CD14-positive monocyte (primary cell): ENCODE measurements around the gene COL13A1. TPM values are rescaled to one million over a fixed set of nuclear protein-coding genes. Genes with fewer than 3 reads are reported as not detected.

ENCODE experiments used
- DNase-seq, 3 donors: peaks; one replicate each; pipeline ENCODE4 v3.0.0-alpha.2; 2011 to 2022
- H2AFZ ChIP-seq: 2 replicates; pipeline ENCODE4 v1.6.0; 2012; ENCODE audit warnings: mild to moderate bottlenecking, low read depth, low read length, inconsistent platforms; ENCODE audit not compliant: insufficient read depth, poor library complexity, severe bottlenecking
- H3K27ac ChIP-seq, 2 donors: 1 replicate in 1 of 2; 2 replicates in 1 of 2; pipeline ENCODE4 v1.5.1; 2012 to 2013; ENCODE audit warnings: low read length in 2 of 2, control low read depth in 1 of 2, inconsistent platforms in 1 of 2, low read depth in 1 of 2, mild to moderate bottlenecking in 1 of 2
- H3K27me3 ChIP-seq, 2 donors: one replicate each; pipeline versions ENCODE4 v1.6.0 to v1.6.1; 2011 to 2013; ENCODE audit warnings: low read length in 2 of 2; ENCODE audit not compliant: control insufficient read depth in 2 of 2, insufficient read depth in 2 of 2
- H3K36me3 ChIP-seq, 2 donors: replicated peaks in 1 of 2; 1 replicate in 1 of 2; 2 replicates in 1 of 2; pipeline versions ENCODE4 v1.5.1 to v1.6.1; 2012 to 2013; ENCODE audit warnings: low read length in 2 of 2, control low read depth in 1 of 2, inconsistent platforms in 1 of 2, mild to moderate bottlenecking in 1 of 2; ENCODE audit not compliant: insufficient read depth in 2 of 2, control insufficient read depth in 1 of 2
- H3K4me1 ChIP-seq, 2 donors: 1 replicate in 1 of 2; 2 replicates in 1 of 2; pipeline versions ENCODE4 v1.5.1 to v1.6.1; 2012 to 2013; ENCODE audit warnings: low read length in 2 of 2, control low read depth in 1 of 2, inconsistent platforms in 1 of 2, mild to moderate bottlenecking in 1 of 2, moderate library complexity in 1 of 2; ENCODE audit not compliant: insufficient read depth in 2 of 2, control insufficient read depth in 1 of 2
- H3K4me2 ChIP-seq: replicated peaks from 2 replicates; pipeline ENCODE3; 2012; ENCODE audit warnings: low read length, moderate library complexity, mild to moderate bottlenecking; ENCODE audit not compliant: poor library complexity, severe bottlenecking; ENCODE audit errors: extremely low read depth
- H3K4me3 ChIP-seq, 3 experiments: fragments of 200-600 bp in 1 of 3; sonication (generic) in 1 of 3; replicated peaks in 1 of 3; 1 replicate in 2 of 3; 2 replicates in 1 of 3; pipeline ENCODE4 v1.5.1; 2011 to 2013; ENCODE audit warnings: low read length in 3 of 3, mild to moderate bottlenecking in 3 of 3, control low read depth in 2 of 3, low read depth in 2 of 3, inconsistent platforms in 1 of 3, moderate library complexity in 1 of 3
- H3K79me2 ChIP-seq: 2 replicates; pipeline ENCODE4 v1.6.0; 2012; ENCODE audit warnings: mild to moderate bottlenecking, control low read depth, inconsistent platforms, low read length, moderate library complexity; ENCODE audit not compliant: insufficient read depth
- H3K9ac ChIP-seq: 2 replicates; pipeline ENCODE4 v1.6.0; 2017; ENCODE audit warnings: low read length, mild to moderate bottlenecking; ENCODE audit not compliant: insufficient read depth, poor library complexity, severe bottlenecking
- H3K9me3 ChIP-seq, 2 donors: replicated peaks in 1 of 2; 1 replicate in 1 of 2; 2 replicates in 1 of 2; pipeline versions ENCODE4 v1.5.1 to v1.6.1; 2012 to 2013; ENCODE audit warnings: low read length in 2 of 2, control low read depth in 1 of 2; ENCODE audit not compliant: control insufficient read depth in 1 of 2, insufficient read depth in 1 of 2
- H4K20me1 ChIP-seq: 2 replicates; pipeline ENCODE4 v1.6.0; 2012; ENCODE audit warnings: mild to moderate bottlenecking, low read length, control low read depth, moderate library complexity; ENCODE audit not compliant: insufficient read depth
- H3K27ac Mint-ChIP-seq, 7 donors: one replicate each; pipeline ENCODE4 v1.8.0; 2020; ENCODE audit warnings: mild to moderate bottlenecking in 7 of 7, mixed read lengths in 7 of 7, moderate library complexity in 6 of 7, inconsistent platforms in 2 of 7
- H3K27me3 Mint-ChIP-seq, 3 donors: one replicate each; pipeline ENCODE4 v1.8.0; 2021 to 2022; ENCODE audit warnings: low read depth in 3 of 3, mild to moderate bottlenecking in 3 of 3, mixed read lengths in 3 of 3, moderate library complexity in 3 of 3, inconsistent platforms in 1 of 3
- H3K36me3 Mint-ChIP-seq, 2 donors: one replicate each; pipeline ENCODE4 v1.8.0; 2020; ENCODE audit warnings: mixed read lengths in 2 of 2, inconsistent platforms in 1 of 2, mild to moderate bottlenecking in 1 of 2
- H3K4me1 Mint-ChIP-seq: one replicate; pipeline ENCODE4 v1.8.0; 2020; ENCODE audit warnings: mild to moderate bottlenecking, mixed read lengths
- H3K4me3 Mint-ChIP-seq, 2 donors: one replicate each; pipeline ENCODE4 v1.8.0; 2020; ENCODE audit warnings: mild to moderate bottlenecking in 2 of 2, mixed read lengths in 2 of 2, moderate library complexity in 1 of 2
- H3K9me3 Mint-ChIP-seq, 7 donors: one replicate each; pipeline ENCODE4 v1.8.0; 2020 to 2022; ENCODE audit warnings: mixed read lengths in 7 of 7, mild to moderate bottlenecking in 6 of 7, moderate library complexity in 6 of 7, inconsistent platforms in 2 of 7
- WGBS: methylation state at CpG from one replicate; pipeline ENCODE4 v1.1.5; 2013; ENCODE audit warnings: missing lambda C conversion rate; ENCODE audit not compliant: insufficient coverage; 5-methylcytosine and 5-hydroxymethylcytosine counted together
- intact Hi-C, 2 donors: fragments of 100-400 bp; cut with micrococcal nuclease; formaldehyde crosslinking; loops; one replicate each; pipeline versions ENCODE4 v1.15.0 to v1.15.1; 2023
- polyA plus RNA-seq, 3 donors: library from polyadenylated mRNA; depleted of rRNA in 1 of 3; unstranded in 2 of 3; stranded (reverse) in 1 of 3; fragments of 300-500 nt in 2 of 3; fragments of >200 nt in 1 of 3; fragmentation: Illumina TruSeq in 2 of 3; gene quantifications; 1 replicate in 2 of 3; 2 replicates in 1 of 3; pipeline ENCODE4 v1.2.3, GENCODE V29; 2012 to 2021
- TF ChIP-seq, protein P1 (sequence below): fragments of 200-600 bp; IDR thresholded peaks from one replicate; pipeline ENCODE4 v1.8.0; 2022; ENCODE audit warnings: antibody characterized with exemption, mild to moderate bottlenecking

Gene COL13A1
- polyA plus RNA-seq, 3 donors, result not detected

DNA sequence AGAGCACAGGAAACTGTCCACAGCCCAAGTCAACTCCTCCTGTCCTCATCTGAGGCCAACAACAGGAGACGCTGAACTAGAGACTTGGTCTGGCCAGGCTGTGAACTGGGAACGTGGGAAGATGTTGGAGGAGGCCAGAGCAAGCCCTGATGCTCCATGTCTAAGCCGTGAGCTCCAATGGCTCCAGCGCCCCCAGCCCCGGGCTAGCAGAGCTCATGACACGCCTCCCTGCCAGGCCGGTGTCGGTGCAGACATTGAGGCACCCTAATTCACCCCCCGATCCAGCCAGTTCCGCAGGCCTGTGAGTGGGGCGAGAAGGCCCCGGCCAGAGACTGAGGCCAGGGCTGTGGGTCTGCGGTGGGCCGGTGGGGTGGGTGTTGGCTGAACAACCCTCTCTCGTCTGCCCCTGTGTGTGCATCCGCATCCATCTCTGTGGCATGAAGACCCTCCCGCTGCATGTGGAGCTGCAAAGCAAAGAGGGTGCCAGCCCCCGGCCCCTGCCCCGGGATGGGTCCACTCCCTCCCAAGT, 141.7 kb downstream of the COL13A1 start:
- Histone ChIP-seq H4K20me1 (no peaks in the 10 kb centered on the region), H3K4me1 (peaks cover 5 to 8% of the 10 kb centered on the region in 2 donors), H3K4me3 (no peak overlapping the region), H2AFZ (no peak overlapping the region), H3K27me3 (no peaks in the 10 kb centered on the region), H3K9ac (no peak overlapping the region), H3K36me3 (no peaks in the 10 kb centered on the region), H3K79me2 (no peaks in the 10 kb centered on the region), H3K9me3 (peaks cover 16 to 25% of the 10 kb centered on the region in 2 donors), H3K27ac (no peak overlapping the region), H3K4me2 (no peak overlapping the region)
- H3K4me3 Mint-ChIP-seq, result no peak overlapping the region
- peaks cover 0 to 4% (median 3%) of the 10 kb centered on the region in 3 donors for H3K27me3 Mint-ChIP-seq
- DNase-seq, result no peak
- 98% methylated on average over 16 of the region's 19 CpGs for WGBS
- peaks cover 0 to 3% of the 10 kb centered on the region in 2 donors for H3K36me3 Mint-ChIP-seq
- intact Hi-C loops, result no loop called here
- H3K4me1 Mint-ChIP-seq, result peaks cover 10% of the 10 kb centered on the region
- no peak overlapping the region for H3K27ac Mint-ChIP-seq
- H3K9me3 Mint-ChIP-seq, result peaks cover 13 to 34% (median 22%) of the 10 kb centered on the region in 7 donors
- TF ChIP-seq, protein P1, sequence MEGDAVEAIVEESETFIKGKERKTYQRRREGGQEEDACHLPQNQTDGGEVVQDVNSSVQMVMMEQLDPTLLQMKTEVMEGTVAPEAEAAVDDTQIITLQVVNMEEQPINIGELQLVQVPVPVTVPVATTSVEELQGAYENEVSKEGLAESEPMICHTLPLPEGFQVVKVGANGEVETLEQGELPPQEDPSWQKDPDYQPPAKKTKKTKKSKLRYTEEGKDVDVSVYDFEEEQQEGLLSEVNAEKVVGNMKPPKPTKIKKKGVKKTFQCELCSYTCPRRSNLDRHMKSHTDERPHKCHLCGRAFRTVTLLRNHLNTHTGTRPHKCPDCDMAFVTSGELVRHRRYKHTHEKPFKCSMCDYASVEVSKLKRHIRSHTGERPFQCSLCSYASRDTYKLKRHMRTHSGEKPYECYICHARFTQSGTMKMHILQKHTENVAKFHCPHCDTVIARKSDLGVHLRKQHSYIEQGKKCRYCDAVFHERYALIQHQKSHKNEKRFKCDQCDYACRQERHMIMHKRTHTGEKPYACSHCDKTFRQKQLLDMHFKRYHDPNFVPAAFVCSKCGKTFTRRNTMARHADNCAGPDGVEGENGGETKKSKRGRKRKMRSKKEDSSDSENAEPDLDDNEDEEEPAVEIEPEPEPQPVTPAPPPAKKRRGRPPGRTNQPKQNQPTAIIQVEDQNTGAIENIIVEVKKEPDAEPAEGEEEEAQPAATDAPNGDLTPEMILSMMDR, result no peak

DNA sequence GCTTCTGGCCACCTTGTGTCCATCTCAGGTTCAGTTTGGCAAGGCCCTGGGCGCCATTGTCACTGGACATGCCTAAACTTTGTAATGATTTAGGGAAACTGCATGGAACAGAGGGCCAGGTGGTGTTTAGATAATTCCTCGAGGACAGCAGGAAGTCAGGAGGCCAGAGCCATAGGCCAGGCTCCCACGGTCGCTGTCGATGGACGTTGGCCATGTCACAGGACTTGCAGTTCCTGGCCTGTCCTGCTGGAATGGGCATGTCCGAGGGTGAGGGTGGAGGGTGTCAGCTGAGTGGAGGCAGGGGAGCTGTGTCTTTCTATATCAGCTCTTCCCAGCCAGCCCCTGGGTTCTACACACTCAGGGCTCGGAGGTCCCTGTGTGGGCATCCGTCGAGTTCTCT, 143.1 kb downstream of the COL13A1 start:
- WGBS, result 78% methylated on average over 4 of the region's 10 CpGs
- Histone ChIP-seq H3K4me2 (no peak overlapping the region), H3K4me1 (no peaks in the 10 kb centered on the region), H3K36me3 (no peaks in the 10 kb centered on the region), H3K9ac (no peak overlapping the region), H4K20me1 (no peaks in the 10 kb centered on the region), H3K27me3 (no peaks in the 10 kb centered on the region), H3K79me2 (no peaks in the 10 kb centered on the region), H2AFZ (no peak overlapping the region), H3K9me3 (peaks cover 16 to 25% of the 10 kb centered on the region in 2 donors), H3K27ac (no peak overlapping the region), H3K4me3 (no peak overlapping the region)
- Mint-ChIP-seq H3K4me3 (no peak overlapping the region), H3K27ac (no peak overlapping the region), H3K4me1 (peaks cover under 1% of the 10 kb centered on the region), H3K9me3 (peaks cover 13 to 34% (median 22%) of the 10 kb centered on the region in 7 donors), H3K27me3 (peaks cover 3 to 6% (median 4%) of the 10 kb centered on the region in 3 donors), H3K36me3 (peaks cover 0 to 3% of the 10 kb centered on the region in 2 donors)
- intact Hi-C loops, result no loop called here
- TF ChIP-seq, protein P1, result no peak
- DNase-seq, result no peak
